Mesothelial cell of epicardium (in vitro differentiated cells): Measurements from ENCODE around the gene GRAMD1B. TPM values are rescaled to one million over a fixed set of nuclear protein-coding genes. Genes with fewer than 3 reads are reported as not detected.
"Not testable (repeated sequence)": the region's sequence is repeated elsewhere in the genome, so short reads cannot be mapped to it uniquely, and the experiment has no call there.

Experiments used
- DNase-seq, 2 experiments: peaks; one replicate each; pipeline ENCODE4 v3.0.0; 2021; ENCODE audit warnings: low spot score in 2 of 2; ENCODE audit not compliant: unreplicated experiment in 2 of 2
- H3K27ac Mint-ChIP-seq: 2 replicates; pipeline ENCODE4 v1.8.0; 2021; ENCODE audit warnings: mixed read lengths
- H3K27me3 Mint-ChIP-seq: 2 replicates; pipeline ENCODE4 v1.8.0; 2021; ENCODE audit warnings: low read depth, mixed read lengths
- H3K36me3 Mint-ChIP-seq: 2 replicates; pipeline ENCODE4 v1.8.0; 2021; ENCODE audit warnings: mixed read lengths
- H3K4me1 Mint-ChIP-seq: 2 replicates; pipeline ENCODE4 v1.8.0; 2021; ENCODE audit warnings: mixed read lengths
- H3K4me3 Mint-ChIP-seq: 2 replicates; pipeline ENCODE4 v1.8.0; 2021; ENCODE audit warnings: mild to moderate bottlenecking, moderate library complexity, mixed read lengths
- H3K9me3 Mint-ChIP-seq: 2 replicates; pipeline ENCODE4 v1.8.0; 2021; ENCODE audit warnings: mixed read lengths
- CTCF ChIP-seq: fragments of 200-600 bp; sonication (generic); IDR thresholded peaks from one replicate; pipeline ENCODE4 v1.5.0; 2021; ENCODE audit warnings: antibody characterized with exemption; ENCODE audit not compliant: unreplicated experiment
- total RNA-seq: library from RNA; stranded (reverse); gene quantifications from 3 replicates; pipeline ENCODE4 v1.2.1, GENCODE V29; 2021

Gene GRAMD1B
- total RNA-seq, 1 donor from 2014 or later, result 8.4 TPM

GRCh38 chr11:123454796-123455195 is 24.7 kb downstream of the GRAMD1B start:
- no peak overlapping the region for H3K27ac Mint-ChIP-seq
- no peaks in the 10 kb centered on the region for H3K36me3 Mint-ChIP-seq
- H3K27me3 Mint-ChIP-seq, result no peaks in the 10 kb centered on the region

GRCh38 chr11:123456448-123456847 is 26.4 kb downstream of the GRAMD1B start:
- not testable (repeated sequence) for DNase-seq, H3K4me3 Mint-ChIP-seq, H3K36me3 Mint-ChIP-seq, H3K4me1 Mint-ChIP-seq, H3K9me3 Mint-ChIP-seq, H3K27ac Mint-ChIP-seq, H3K27me3 Mint-ChIP-seq

More at GRCh38 chr11:123454796-123455195, 24.7 kb downstream of the GRAMD1B start:
- no peak for DNase-seq
- no peak for TF ChIP-seq CTCF
- H3K9me3 Mint-ChIP-seq, result no peaks in the 10 kb centered on the region
- no peak overlapping the region for H3K4me3 Mint-ChIP-seq
- H3K4me1 Mint-ChIP-seq, result no peaks in the 10 kb centered on the region

GRCh38 chr11:123457187-123457770 is 27.2 kb downstream of the GRAMD1B start:
- Mint-ChIP-seq H3K27me3 (no peaks in the 10 kb centered on the region), H3K4me3 (no peak overlapping the region), H3K9me3 (no peaks in the 10 kb centered on the region), H3K4me1 (no peaks in the 10 kb centered on the region), H3K36me3 (no peaks in the 10 kb centered on the region), H3K27ac (no peak overlapping the region)
- DNase-seq, result no peak
- no peak for TF ChIP-seq CTCF

GRCh38 chr11:123458501-123458900 is 28.4 kb downstream of the GRAMD1B start:
- H3K27me3 Mint-ChIP-seq, result no peaks in the 10 kb centered on the region
- no peak overlapping the region for H3K4me3 Mint-ChIP-seq
- H3K27ac Mint-ChIP-seq, result no peak overlapping the region
- TF ChIP-seq CTCF, result no peak
- no peak for DNase-seq
- H3K36me3 Mint-ChIP-seq, result no peaks in the 10 kb centered on the region
- no peaks in the 10 kb centered on the region for H3K4me1 Mint-ChIP-seq
- H3K9me3 Mint-ChIP-seq, result no peaks in the 10 kb centered on the region

GRCh38 chr11:123460012-123460700 is 30.1 kb downstream of the GRAMD1B start:
- Mint-ChIP-seq H3K36me3 (no peaks in the 10 kb centered on the region), H3K27ac (no peak overlapping the region), H3K4me3 (no peak overlapping the region), H3K9me3 (no peaks in the 10 kb centered on the region), H3K4me1 (no peaks in the 10 kb centered on the region), H3K27me3 (no peaks in the 10 kb centered on the region)
- DNase-seq, result no peak
- TF ChIP-seq CTCF, result no peak

GRCh38 chr11:123461164-123461563 is 31.1 kb downstream of the GRAMD1B start:
- H3K4me3 Mint-ChIP-seq, result no peak overlapping the region
- no peak overlapping the region for H3K27ac Mint-ChIP-seq

GRCh38 chr11:123465667-123466066 is 35.6 kb downstream of the GRAMD1B start:
- H3K9me3 Mint-ChIP-seq, H3K27ac Mint-ChIP-seq, DNase-seq, H3K4me1 Mint-ChIP-seq, H3K4me3 Mint-ChIP-seq, H3K36me3 Mint-ChIP-seq, H3K27me3 Mint-ChIP-seq: not testable (repeated sequence)

More at GRCh38 chr11:123461164-123461563, 31.1 kb downstream of the GRAMD1B start:
- no peaks in the 10 kb centered on the region for H3K9me3 Mint-ChIP-seq
- DNase-seq, result no peak
- no peaks in the 10 kb centered on the region for H3K27me3 Mint-ChIP-seq
- no peak for TF ChIP-seq CTCF
- no peaks in the 10 kb centered on the region for H3K4me1 Mint-ChIP-seq
- no peaks in the 10 kb centered on the region for H3K36me3 Mint-ChIP-seq

GRCh38 chr11:123466172-123466571 is 36.1 kb downstream of the GRAMD1B start:
- not testable (repeated sequence) for H3K4me1 Mint-ChIP-seq, H3K27me3 Mint-ChIP-seq, H3K27ac Mint-ChIP-seq, H3K36me3 Mint-ChIP-seq, H3K4me3 Mint-ChIP-seq, H3K9me3 Mint-ChIP-seq, DNase-seq
